Posterior cingulate gyrus (tissue), 11 donors: Measurements from ENCODE around the gene CMTM5.
A peak's percentile ranks its signal among the peaks of the same experiment; 100 is the strongest.

Experiments
- DNase-seq, 10 donors: peaks; one replicate each; pipeline versions ENCODE4 v3.0.0 to v3.0.0-alpha.2; 2020 to 2021; ENCODE audit warnings: mixed read lengths in 3 of 10
- intact Hi-C: fragments of 100-400 bp; cut with DNase I; formaldehyde crosslinking; loops from one replicate; pipeline ENCODE4 v1.15.1; 2023

CMTM5 gene, protein sequence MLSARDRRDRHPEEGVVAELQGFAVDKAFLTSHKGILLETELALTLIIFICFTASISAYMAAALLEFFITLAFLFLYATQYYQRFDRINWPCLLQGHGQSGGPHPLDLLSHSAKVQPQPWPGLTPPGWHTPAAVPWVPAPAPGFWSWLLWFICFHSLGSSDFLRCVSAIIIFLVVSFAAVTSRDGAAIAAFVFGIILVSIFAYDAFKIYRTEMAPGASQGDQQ

DNA sequence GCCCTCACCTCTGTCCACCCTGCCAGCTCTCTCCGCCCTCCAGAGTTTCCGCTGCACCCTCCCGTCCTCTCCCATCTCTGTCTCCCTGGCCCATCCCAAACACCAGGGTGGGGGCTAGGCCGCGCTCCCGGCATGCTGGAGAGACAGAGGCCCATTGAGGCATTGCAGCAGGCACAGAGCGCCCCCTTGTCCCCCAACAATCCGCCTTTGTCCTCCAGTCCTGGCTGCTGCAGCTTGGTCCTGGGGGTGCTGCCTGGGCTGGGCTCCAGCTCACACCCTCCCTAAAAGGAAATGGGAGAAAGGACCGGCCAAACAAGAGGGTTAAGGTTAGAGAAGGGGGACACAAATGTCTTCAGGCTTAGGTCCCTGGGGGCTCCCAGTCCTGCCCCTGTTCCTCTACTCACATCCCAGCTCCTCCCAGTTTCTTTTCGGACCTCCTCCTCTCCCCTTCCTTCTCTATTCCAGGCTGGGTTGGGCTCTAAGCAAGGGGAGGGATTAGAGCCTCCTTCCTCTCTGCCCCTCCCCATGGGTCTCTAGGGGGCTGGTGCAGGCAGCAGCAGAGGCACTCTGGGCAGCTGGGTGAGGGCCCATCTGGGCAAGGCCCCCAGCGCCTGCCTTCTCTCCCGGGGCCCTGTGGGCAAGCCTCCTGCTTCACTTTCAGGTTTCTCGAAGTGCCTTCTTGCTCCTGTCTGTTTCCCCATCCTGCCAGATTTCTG is at the start of gene CMTM5:
CMTM5 (plus strand) TSS at position 565 of the 716 bp plus-strand sequence. CDS start 206 bp downstream, outside the sequence.
- intact Hi-C loops: loop anchor here (1.0 to 2.0 kb wide), 2 partner anchors 10 to 56 kb away; partner anchors contain the start of gene PABPN1
- DNase-seq: peak; percentile 87 to 99 (median 94)

DNA sequence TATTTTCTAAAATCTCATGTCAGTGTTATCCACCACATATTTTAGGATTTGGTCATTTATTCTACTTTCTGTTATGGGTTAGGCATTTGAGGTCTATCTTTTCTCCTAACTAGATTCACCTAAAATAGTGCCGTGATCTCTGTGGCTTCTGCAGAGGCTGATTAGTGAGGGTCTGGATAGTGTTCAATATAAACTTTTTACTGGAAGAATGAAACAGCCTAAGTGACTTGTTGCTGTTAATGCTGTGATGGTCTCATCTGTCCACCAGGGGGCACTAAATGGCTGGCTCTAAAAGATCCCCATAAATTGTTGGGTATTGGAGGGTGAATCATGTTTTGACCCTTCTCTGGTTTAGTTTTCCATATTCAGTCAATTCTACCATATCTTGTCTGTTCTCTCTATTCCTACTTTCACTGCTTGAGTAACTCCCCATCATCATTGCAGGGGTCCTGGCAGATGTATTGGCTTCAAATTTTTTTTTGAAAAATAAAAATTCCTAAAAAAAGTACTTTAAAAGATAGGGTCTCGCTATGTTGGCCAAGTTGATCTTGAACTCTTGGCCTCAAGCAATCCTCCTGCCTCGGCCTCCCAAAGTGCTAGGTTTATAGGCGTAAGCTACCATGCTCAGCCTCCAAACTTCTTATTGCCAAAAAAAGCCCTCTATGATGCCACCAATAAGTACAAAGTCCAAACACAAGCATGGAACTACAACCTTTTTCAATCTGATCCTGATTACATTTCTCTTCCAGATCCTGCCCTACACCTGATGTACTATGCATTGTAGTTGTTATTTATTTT is 48.7 kb upstream of the CMTM5 start:
- DNase-seq: peak in 7 of 10 donors; percentile 65 to 89 (median 80)
- intact Hi-C loops: loop anchor here (1.0 to 5.0 kb wide), 4 partner anchors 34 to 229 kb away; partner anchors contain the start of genes NGDN and THTPA

DNA sequence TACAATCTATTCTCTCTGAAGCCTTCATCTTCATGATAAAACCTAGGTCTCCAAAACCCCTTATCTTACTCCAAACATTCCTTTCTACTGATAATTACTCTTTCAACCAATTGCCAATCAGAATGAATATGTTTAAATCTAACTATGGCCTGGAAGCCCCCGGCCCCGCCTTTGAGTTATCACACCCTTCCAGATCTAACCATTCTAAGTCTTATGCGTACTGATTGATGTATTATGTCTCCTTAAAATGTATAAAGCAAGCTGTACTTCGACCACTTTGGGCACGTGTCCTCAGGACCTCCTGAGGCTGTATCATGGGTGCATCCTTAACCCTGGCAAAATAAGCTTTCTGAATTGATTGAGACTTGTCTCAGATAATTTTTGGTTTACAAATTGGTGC is 41.2 kb upstream of the CMTM5 start:
- no peak for DNase-seq
- intact Hi-C loops: no loop called here

DNA sequence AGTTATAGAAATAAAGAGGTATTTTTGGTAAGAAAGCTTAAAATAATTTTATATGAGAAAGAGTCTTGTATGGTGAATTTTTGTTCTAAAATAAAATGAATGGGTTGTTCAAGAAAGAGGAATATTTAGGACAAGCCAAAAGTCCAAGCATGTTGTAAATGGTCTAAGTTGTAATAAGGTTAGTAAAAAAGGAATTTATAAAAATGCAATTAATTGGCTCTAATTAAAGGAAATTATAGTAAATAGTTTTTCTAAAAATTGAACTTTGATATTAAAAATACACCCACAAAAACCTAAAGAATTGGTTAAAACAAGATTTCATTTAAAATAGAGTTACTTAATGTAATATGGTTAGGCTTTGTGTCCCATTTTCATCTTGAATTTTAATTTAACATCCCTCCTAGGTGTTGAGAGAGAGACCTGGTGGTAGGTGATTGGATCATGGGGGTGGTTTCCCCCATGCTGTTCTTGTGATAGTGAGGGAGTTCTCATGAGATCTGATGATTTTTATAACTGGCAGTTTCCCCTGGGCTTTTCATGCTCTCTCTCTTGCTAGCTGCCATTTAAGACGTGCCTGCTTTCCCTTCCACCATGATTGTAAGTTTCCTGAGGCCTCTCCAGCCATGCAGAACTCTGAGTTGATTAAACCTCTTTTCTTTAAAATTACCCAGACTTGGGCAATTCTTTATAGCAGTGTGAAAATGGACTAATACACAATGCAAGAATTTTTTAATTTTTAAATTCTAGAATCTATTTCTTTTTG is 37.2 kb upstream of the CMTM5 start:
- DNase-seq: no peak

DNA sequence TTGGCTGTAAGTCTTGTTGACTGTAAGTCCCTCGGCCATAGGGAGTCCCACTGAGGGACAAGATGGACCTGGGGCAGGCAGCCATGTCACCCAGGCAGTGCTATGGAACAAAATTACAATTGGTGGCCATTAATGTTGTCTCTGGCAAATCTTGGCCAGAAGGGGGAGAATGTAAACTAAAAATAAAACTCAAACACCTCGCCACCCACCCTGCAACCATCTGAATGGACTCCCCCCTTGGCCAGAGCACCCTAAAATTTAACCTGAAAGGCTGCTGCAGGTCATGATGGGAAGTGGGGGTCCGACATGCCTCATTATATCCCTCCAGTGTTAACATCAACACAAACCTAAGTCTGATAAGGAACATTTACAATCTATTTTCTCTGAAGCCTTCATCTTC is 32.4 kb upstream of the CMTM5 start:
- intact Hi-C loops: no loop called here
- DNase-seq: no peak

More for the DNA sequence above, 37.2 kb upstream of the CMTM5 start:
- intact Hi-C loops: no loop called here

DNA sequence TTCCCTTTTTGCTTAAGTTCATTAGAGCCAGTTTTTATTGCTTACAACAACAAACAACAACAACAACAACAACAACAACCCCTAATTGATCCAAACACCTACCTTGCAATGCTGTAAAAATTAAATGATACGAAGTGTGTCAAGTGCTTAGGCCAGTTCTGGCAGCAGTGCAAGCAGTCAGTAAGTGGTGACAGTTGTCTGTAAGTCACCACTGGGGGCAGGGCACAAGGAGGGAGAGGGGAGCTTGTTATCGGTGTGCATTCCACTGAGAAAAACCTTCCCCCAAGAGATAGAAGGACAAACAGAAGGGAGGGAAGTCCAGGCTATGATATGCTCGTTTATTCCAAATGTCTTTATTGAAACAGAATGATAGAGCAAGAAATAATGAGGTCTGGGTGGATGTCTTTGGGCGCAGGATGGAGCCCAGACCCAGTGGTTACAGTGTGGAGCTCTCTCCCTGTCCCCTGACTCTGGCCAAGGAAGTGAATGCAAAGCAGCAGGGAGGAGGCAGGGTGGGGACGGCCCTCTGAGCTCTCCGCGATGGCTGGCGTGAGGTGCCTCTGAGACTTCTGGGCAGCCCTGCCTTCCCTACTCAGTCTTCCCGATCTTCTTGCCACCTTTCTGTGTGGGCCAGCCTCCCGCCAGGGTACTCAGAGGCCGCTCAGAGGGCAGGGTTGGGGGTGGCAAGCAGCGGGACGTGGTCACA is 30.7 kb upstream of the CMTM5 start:
- intact Hi-C loops: no loop called here
- DNase-seq: peak in 1 of 10 donors; percentile 77

DNA sequence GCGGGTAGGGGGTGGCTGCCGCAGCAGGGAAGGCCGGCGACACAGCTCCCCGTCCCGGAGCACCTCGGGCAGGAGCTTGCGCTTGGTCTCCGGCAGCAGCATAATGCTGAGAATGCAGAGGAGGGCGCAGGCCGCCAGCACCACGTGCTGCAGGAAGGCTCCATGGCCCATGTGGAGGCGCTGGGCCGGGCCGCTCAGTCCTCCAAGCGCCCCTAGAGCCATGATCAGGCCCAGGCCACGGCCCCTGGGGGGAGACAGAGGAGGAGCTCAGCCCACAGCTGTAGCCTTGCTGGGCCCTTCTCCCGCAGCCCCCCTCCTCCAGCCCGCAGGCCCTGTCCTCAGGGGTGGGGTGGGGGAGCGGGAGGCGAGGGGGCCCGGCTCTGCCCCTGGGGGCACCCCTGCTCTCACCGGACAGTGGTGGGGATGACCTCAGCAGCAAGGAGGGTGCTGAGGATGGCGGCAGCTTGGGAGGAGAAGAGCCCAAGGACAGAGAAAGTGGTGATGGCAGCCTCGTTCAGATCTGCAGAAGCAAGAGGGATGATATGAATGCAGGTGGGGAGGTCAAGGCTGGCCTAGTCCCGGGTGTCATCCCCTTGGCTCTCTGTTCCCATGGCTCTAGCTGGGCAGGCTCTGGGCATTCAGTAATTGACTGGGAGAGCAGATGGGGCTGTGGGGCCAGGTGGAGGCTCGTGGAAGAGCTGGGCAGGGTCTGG is 30.0 kb upstream of the CMTM5 start:
- DNase-seq: no peak
- intact Hi-C loops: no loop called here

DNA sequence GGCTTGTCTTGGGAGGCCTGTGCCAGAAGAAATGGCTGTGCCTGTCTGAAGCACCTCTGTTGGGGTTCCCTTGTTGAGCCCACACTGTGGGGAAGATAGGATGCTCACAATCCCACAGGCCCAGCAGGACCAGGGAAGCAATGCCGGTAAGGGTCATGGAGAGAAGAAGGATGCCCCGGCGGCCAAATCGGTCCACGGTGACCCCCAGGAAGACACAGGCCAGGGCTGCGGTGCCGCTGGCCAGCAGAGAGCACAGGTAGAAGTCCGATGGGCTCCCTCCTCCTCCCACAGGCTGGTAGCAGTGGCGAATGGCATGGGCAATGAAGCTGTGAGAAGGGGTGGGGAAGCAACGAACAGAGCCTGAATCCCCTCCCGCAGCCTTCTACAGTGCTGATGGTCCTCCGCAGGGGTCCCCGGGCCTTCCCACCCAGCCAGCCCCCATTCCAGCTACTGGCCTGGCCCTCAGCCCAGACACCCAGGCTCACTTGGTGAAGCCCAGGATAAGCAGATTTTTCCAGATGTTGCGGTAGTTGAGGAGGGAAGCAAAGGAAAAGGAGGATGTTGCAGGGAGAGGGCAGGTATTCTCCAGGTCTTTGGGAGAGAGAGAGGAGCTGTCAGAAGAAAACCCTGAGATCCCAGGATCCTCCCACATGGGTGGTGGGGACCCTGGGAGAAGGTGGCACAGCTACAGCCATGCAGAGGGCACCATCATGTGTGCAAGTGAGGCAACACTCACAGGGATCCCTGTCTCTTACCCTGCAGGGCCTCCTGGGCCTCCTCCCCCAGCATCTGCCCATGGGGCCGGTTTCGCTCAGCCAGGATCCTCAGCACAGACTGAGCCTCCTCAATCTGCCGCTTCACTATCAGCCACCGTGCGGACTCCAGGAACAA is 29.2 kb upstream of the CMTM5 start:
- intact Hi-C loops: no loop called here
- no peak for DNase-seq

DNA sequence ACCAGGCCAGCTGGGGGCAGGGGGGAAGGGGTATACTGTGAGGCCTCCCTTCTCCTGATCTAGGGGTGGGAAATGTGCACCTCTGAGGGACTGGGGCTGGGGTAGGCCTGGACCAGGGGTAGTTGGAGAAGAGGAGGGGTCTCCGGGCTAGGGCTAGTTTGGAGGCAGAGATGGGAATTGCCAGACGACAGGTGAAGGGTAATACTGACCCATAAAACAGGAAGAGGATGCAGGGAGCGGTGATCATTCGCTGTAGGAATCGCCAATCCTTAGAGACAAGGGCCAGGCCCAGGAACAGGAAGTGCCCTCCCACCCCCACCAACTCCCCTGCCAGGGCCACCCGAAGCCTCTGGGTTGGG is 28.6 kb upstream of the CMTM5 start:
- intact Hi-C loops: no loop called here
- DNase-seq: no peak

DNA sequence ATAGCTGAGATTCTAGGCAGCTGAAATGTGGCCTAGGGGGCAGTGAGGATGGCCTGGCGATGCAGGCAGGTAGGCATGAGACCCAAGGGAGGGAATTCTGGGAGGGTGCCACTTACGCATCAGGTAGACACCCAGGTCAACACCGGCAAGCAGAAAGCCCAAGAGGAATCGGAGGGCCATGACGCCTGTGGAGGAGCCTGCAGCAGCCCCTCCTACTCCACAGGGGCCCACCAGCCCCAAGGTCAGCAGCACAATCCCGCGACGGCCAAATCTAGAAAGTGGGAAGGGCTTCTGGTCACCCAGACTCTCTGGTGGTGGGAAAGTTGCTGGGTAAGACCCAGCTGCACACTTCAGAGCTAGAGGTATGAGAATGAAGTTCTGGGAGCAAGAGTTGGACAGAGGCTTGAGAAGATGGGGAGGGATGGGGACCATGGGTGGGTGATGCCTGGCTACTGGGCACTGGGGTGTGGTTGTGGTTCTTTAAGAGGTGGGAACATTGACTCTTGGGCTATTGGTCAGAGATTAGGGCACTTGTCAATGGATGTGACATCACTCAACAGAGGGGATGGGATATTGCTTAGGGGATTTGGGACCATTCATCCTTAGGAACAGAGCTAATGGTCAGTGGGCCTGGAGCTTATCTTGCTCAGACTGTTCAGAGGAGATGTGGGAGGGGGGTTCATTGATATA is 27.5 kb upstream of the CMTM5 start:
- intact Hi-C loops: no loop called here
- no peak for DNase-seq

DNA sequence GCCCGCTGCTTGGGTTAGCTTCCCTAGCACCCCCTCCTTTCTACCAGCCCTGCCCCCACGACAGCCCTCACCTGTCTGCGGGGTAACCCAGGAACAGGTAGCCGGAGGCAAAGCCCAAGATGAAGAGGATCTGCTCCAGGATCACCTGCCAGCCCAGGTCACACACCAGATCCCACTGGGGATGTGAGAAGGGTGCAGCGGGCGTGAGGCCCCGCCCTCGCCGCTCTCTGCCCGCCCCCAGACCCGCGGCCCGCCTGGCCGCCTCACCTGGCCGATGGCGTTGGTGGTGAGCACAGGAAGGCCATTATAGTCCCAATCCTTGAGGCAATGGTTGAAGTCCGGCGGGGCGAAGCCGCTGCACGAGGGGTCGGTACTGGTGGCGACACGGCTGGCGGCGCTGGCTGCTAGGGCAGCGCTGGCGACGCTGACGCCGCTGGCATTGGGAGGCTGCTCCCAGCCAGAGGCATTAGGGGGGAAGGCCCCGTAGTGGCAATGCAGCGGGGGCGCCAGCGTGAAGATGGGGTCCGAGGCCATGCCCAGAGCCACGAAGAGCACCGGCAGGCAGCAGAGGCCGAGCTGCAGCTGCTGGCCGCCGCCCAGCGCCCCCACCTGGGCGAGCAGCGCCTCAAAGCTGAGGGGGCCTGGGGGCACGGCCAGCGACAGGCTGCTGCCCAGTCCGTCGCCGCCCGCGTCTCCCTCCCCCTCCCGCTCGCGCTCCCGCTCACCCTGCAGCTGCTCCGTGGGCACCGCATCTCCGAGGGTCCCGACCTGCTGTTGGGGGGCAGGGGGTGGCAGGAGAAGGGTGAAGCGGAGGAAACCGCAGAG is 25.0 kb upstream of the CMTM5 start:
- peak in 4 of 10 donors; percentile 33 to 92 (median 66) for DNase-seq
- intact Hi-C loops: loop anchor here (5.0 kb wide), 1 partner anchor 115 kb away; the partner anchor contains the start of gene NGDN

DNA sequence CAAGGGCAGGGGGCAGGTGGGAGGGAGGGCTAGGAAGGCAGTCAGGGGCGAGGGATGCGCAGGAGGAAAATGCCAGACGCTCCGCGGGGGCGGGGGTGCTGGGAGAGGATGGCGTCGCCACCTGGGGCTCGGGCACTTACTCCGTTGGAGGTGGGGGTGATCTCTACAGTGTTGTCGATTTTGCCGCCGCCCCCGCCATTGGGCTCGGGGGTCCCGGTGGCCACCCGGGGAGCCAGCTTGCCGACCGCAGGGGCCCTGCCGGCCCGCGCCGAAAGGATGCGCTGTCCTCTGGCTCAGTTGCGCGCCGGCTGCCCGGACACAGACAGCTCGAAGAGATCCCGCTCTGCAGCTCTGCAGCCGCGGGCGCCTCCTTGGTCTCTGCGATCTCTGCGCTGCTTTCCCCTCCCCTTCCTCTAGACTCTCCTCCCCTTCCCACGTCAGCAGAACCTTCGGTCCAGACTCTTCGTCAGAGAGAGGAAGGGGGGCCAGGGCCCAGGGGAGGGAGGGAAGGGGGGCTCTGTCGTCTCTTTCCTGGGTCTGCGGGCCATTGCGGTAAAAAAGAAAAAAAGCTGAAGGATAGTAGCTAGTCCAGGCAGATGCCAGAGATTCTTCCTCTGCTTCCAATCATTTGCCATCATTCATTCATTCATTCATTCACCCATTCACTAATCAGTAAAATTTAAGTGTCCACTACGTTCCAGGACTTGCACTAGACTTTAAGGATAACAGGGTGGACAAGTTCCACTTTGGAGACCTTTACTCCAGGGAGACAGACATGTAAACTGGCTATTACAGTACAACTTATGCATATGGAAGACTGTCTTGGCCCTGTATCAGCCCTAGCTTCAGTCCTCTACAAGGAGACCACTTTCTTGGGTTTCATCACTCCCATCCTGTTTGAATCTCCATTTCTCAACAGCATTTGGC is 24.1 kb upstream of the CMTM5 start, which contains the start of gene SLC22A17:
SLC22A17 (minus strand) TSS at position 382 of the 927 bp plus-strand sequence.
- peak; percentile 85 to 99 (median 92) for DNase-seq
- intact Hi-C loops: loop anchor here (5.0 kb wide), 1 partner anchor 115 kb away; the partner anchor contains the start of gene NGDN

DNA sequence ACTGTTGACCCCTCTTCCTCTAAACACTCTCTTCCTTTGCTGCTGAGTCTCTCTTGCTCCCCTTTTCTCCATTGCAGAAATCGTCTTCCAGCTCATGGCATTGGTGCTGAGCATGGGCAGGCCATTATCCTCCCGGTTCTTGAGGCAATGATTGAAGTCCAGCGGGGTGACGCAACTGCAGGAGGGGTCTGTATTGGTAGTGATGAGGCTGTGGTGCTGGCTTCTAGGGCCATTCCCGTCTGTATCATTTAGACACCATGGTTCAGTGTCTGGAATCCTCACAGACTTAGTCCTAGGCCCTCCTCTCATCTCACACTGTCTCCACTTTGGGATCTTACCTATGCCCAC is 23.4 kb upstream of the CMTM5 start:
- DNase-seq: no peak
- intact Hi-C loops: loop anchor here (5.0 kb wide), 1 partner anchor 114 kb away; the partner anchor contains the start of gene NGDN

DNA sequence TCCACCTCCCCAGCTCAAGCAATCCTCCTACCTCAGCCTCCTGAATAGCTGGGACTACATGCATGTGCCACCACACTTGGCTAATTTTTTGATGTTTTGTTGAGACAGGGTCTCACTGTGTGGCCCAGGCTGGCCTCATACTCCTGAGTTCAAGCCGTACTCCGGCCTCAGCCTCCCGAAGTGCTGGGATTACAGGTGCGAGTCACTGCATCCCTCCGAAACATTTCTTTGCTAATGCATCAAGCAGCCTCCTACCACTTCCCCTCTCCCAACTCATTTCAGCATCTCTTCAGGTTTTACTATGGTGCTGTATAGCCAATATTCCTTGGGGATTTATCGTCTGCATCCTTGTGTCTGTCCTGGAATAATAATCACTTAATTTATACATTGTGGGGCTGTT is 21.9 kb upstream of the CMTM5 start:
- DNase-seq: no peak
- intact Hi-C loops: loop anchor here (5.0 kb wide), 1 partner anchor 112 kb away; the partner anchor contains the start of gene NGDN

DNA sequence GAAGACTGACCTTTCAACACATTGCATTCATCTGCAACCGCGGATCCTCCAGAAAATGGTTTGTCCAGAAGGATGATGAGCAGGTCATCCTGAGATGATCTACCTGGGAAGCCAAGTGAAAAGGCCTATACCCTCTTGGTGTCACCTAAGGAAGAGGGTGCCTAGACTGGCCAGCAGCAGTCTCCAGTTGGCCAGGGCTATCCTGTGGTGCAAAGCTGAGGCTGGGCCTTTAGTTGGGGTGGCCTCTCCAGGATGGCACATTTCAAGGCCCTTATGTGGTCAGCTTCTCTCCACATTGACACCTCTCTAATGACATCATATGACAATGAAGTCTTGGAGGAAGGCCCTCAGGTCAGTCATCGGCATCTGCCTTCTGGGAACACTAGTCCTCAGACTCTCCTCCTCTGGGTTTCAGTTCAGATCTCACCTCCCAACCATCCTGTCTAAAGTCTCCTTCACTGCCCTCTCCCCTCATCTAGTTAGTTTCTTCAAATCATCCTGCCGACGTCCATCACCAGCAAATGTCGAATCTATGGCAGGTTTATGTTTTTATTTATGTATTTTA is 20.9 kb upstream of the CMTM5 start:
- no peak for DNase-seq
- intact Hi-C loops: no loop called here
